Body of pancreas (tissue), 4 donors: ENCODE results near the gene YBX1.

ENCODE experiments used
- CTCF ChIP-seq, 7 experiments: fragments of 450-650 bp in 4 of 7; fragments of 200-600 bp in 3 of 7; sonication (generic) in 3 of 7; IDR thresholded peaks; one replicate each; pipeline ENCODE4 v1.5.1; 2016 to 2019; ENCODE audit warnings: antibody characterized with exemption in 7 of 7
- POLR2A ChIP-seq, 3 donors: fragments of 450-650 bp; IDR thresholded peaks; one replicate each; pipeline ENCODE4 v1.6.1; 2016; ENCODE audit warnings: antibody characterized with exemption in 3 of 3, mild to moderate bottlenecking in 2 of 3

- no peak for TF ChIP-seq CTCF (IDR thresholded peaks at IDR 0.05)
- no peak for TF ChIP-seq POLR2A (IDR thresholded peaks at IDR 0.05)
These were observed 65.8 kb downstream of the YBX1 start for GRCh38 chr1:42748021-42748420.
